Measurements from ENCODE around the gene KCNMA1.
A peak's percentile ranks its signal among the peaks of the same experiment; 100 is the strongest.

KCNMA1 gene

DNA sequence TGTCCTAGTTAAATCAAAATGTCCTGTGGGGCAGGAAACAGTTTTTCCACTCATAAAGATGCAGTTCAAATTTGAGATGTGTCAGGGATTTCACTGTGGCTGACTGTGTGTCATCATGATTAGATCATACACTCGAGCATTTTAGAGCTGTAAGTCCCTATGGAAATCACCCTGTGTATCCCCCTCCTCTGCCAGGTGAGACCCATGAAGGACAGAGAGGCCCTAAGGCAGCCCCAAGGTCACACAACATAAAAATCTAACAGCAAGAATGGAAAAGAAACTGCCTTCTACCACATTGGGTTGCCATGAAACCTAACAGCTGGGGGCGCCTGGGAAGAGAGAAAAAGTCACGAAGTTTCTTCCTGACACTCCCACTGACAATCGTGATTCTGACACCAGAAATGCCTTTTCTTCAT is 135.8 kb downstream of the KCNMA1 start:
- DNase-seq (ENCODE audit: extremely low read depth, insufficient read length) = no peak
- Histone ChIP-seq H3K4me3 (replicated peaks; ENCODE audit: low read depth, low read length) (no peak overlapping the region), H3K27me3 (replicated peaks; ENCODE audit: control insufficient read depth, insufficient read depth, low read length) (no peaks in the 10 kb centered on the region), H3K36me3 (ENCODE audit: control insufficient read depth, insufficient read depth, low read length) (no peaks in the 10 kb centered on the region)
- TF ChIP-seq, protein P1, sequence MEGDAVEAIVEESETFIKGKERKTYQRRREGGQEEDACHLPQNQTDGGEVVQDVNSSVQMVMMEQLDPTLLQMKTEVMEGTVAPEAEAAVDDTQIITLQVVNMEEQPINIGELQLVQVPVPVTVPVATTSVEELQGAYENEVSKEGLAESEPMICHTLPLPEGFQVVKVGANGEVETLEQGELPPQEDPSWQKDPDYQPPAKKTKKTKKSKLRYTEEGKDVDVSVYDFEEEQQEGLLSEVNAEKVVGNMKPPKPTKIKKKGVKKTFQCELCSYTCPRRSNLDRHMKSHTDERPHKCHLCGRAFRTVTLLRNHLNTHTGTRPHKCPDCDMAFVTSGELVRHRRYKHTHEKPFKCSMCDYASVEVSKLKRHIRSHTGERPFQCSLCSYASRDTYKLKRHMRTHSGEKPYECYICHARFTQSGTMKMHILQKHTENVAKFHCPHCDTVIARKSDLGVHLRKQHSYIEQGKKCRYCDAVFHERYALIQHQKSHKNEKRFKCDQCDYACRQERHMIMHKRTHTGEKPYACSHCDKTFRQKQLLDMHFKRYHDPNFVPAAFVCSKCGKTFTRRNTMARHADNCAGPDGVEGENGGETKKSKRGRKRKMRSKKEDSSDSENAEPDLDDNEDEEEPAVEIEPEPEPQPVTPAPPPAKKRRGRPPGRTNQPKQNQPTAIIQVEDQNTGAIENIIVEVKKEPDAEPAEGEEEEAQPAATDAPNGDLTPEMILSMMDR (IDR thresholded peaks at IDR 0.05; ENCODE audit: insufficient read depth, low read length, poor library complexity, severe bottlenecking) = peak; percentile 8

DNA sequence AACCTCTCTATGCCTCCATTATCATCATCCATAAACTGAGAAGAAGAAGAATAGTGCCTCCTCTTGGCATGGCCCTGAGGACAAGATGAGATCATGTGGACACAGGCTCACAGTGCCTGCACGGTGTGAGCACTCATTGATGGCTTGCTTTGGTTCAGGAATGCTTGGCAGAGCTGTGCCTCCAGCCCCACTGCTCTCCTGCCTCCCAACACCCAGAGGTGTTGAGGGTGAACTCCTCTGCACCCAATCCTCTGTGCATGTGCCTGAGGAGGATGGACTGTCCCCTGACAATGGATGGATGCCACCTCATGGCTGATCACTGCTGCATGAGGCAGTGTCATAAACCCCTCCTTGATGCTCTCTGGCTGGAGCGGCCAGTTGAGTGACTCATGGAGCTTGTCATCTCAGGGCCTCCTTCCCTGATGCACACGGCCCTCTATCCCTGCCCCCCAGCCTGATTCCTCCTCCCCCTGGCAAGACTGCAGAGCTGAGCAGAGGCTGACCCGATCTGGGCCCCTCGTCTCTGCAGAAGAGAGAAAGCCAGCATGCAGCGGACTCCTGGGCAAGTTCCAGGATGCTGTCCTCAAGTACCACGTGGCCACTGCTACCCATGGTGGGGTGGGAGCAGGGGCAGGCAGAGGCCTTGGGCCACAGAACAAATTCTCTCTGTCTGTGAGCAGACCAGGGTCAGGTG is 136.3 kb downstream of the KCNMA1 start:
- DNase-seq (ENCODE audit: extremely low read depth, insufficient read length) = peak; percentile 26
- Histone ChIP-seq H3K4me3 (replicated peaks; ENCODE audit: low read depth, low read length) (no peak overlapping the region), H3K27me3 (replicated peaks; ENCODE audit: control insufficient read depth, insufficient read depth, low read length) (no peaks in the 10 kb centered on the region), H3K36me3 (ENCODE audit: control insufficient read depth, insufficient read depth, low read length) (no peaks in the 10 kb centered on the region)
- TF ChIP-seq, protein P1 (IDR thresholded peaks at IDR 0.05; ENCODE audit: insufficient read depth, low read length, poor library complexity, severe bottlenecking) = no peak

DNA sequence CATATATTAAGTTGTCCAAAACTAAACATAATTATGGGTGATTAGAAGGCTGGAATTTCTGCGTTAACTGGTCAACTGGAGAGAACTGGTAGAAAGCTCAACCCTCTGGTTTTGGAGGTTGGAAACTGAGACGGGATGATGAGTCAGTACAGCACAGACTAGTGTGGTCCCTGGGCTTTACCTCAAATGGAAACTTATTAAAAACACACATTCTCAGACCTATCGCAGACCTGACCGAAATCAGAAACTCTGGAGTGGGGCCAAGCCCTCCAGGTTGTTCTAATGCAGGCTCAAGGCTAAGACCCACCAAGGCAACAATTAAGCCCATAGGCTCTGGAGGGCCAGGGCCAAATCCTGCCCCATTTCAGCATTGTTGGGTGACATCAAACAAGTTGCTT is 136.9 kb downstream of the KCNMA1 start:
- TF ChIP-seq, protein P1 (IDR thresholded peaks at IDR 0.05; ENCODE audit: insufficient read depth, low read length, poor library complexity, severe bottlenecking) = no peak
- DNase-seq (ENCODE audit: extremely low read depth, insufficient read length) = no peak
- Histone ChIP-seq H3K27me3 (replicated peaks; ENCODE audit: control insufficient read depth, insufficient read depth, low read length) (no peaks in the 10 kb centered on the region), H3K36me3 (ENCODE audit: control insufficient read depth, insufficient read depth, low read length) (no peaks in the 10 kb centered on the region), H3K4me3 (replicated peaks; ENCODE audit: low read depth, low read length) (no peak overlapping the region)

DNA sequence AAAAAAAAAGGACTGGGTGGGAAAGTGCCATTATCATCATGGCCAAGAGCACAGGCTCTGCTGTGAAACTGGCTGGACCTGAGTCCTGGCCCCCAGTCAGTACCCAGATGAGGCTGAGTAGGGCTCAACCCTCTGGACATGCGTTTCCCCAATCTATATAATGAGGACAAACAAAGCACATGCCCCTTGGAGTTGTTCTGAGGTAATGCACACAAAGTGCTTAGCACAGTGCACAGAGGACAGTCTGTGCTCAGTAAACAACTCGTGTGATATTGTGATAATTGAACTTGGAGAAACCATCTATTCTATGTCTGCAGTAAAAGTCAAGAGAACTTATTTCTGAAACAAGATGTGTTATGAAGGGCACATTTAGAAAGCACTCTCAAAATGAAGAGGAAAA is 138.8 kb downstream of the KCNMA1 start:
- DNase-seq (ENCODE audit: extremely low read depth, insufficient read length) = no peak
- H3K4me3 ChIP-seq (replicated peaks; ENCODE audit: low read depth, low read length) = no peak overlapping the region
- H3K27me3 ChIP-seq (replicated peaks; ENCODE audit: control insufficient read depth, insufficient read depth, low read length) = no peaks in the 10 kb centered on the region
- no peaks in the 10 kb centered on the region for H3K36me3 ChIP-seq (ENCODE audit: control insufficient read depth, insufficient read depth, low read length)
- TF ChIP-seq, protein P1 (IDR thresholded peaks at IDR 0.05; ENCODE audit: insufficient read depth, low read length, poor library complexity, severe bottlenecking) = no peak

DNA sequence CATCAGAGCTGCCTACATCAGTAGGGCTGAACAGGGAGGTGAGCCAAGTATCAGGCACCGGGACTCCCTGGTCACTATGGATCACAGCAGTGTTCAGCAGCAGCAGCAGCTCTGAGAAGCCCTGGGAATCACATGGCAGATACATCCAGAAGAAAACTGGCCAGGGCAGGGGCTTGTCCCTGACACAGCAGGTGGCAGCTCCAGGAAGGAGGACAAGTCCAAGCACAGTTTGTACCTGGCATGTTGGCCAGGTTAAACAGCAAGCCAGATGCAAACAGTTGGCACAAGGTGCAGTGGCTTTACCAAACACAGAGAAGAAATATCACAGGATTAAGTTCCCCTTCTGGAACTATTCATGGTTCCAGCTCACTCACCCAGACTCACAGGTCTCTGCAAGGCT is 139.4 kb downstream of the KCNMA1 start:
- TF ChIP-seq, protein P1 (IDR thresholded peaks at IDR 0.05; ENCODE audit: insufficient read depth, low read length, poor library complexity, severe bottlenecking) = no peak
- DNase-seq (ENCODE audit: extremely low read depth, insufficient read length) = no peak
- Histone ChIP-seq H3K36me3 (ENCODE audit: control insufficient read depth, insufficient read depth, low read length) (no peaks in the 10 kb centered on the region), H3K27me3 (replicated peaks; ENCODE audit: control insufficient read depth, insufficient read depth, low read length) (no peaks in the 10 kb centered on the region), H3K4me3 (replicated peaks; ENCODE audit: low read depth, low read length) (no peak overlapping the region)

DNA sequence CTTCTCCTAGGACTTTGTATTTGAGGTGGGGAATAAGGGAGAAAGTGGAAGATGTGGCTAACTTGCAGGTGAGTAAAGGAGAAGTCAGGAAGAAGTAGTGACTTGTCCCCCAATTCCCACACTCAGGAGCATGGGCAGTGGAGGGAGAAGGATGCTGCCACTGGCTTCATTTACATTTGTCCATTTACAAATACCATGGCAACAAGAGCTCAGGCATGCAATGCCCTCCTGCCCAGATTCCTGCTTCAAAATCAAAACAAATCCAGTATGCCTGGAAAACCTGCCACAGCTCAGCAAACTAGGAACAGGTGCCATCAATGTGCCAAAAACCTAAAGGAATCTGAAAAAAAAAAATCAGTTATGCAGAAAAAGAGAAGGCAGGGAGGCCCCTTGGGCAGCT is 139.9 kb downstream of the KCNMA1 start:
- TF ChIP-seq, protein P1 (IDR thresholded peaks at IDR 0.05; ENCODE audit: insufficient read depth, low read length, poor library complexity, severe bottlenecking) = no peak
- DNase-seq (ENCODE audit: extremely low read depth, insufficient read length) = no peak
- no peaks in the 10 kb centered on the region for H3K27me3 ChIP-seq (replicated peaks; ENCODE audit: control insufficient read depth, insufficient read depth, low read length)

More for the DNA sequence above, 139.9 kb downstream of the KCNMA1 start:
- H3K36me3 ChIP-seq (ENCODE audit: control insufficient read depth, insufficient read depth, low read length) = no peaks in the 10 kb centered on the region
- H3K4me3 ChIP-seq (replicated peaks; ENCODE audit: low read depth, low read length) = no peak overlapping the region
